ENCODE data around the gene TRRAP.

GRCh38 chr7:99016196-99016595 lies 137.9 kb downstream of the TRRAP start:
- TF ChIP-seq, protein P1, sequence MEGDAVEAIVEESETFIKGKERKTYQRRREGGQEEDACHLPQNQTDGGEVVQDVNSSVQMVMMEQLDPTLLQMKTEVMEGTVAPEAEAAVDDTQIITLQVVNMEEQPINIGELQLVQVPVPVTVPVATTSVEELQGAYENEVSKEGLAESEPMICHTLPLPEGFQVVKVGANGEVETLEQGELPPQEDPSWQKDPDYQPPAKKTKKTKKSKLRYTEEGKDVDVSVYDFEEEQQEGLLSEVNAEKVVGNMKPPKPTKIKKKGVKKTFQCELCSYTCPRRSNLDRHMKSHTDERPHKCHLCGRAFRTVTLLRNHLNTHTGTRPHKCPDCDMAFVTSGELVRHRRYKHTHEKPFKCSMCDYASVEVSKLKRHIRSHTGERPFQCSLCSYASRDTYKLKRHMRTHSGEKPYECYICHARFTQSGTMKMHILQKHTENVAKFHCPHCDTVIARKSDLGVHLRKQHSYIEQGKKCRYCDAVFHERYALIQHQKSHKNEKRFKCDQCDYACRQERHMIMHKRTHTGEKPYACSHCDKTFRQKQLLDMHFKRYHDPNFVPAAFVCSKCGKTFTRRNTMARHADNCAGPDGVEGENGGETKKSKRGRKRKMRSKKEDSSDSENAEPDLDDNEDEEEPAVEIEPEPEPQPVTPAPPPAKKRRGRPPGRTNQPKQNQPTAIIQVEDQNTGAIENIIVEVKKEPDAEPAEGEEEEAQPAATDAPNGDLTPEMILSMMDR (IDR thresholded peaks at IDR 0.05), result no peak
- no peak for TF ChIP-seq POLR2A (IDR thresholded peaks at IDR 0.05)

Data from esophagus squamous epithelium (tissue), 4 donors.